ENCODE results near the gene LITAFD.

GRCh38 chr16:8915722-8916301 is 33.7 kb downstream of the LITAFD start:
- TF ChIP-seq CTCF (IDR thresholded peaks at IDR 0.05), result no peak
- no peak for TF ChIP-seq POLR2A (IDR thresholded peaks at IDR 0.05)

All from uterus (tissue), 2 donors.